ENCODE measurements around the gene MAG.

The MAG gene

GRCh38 chr19:35265126-35265899 lies 26.6 kb upstream of the MAG start:
- FAIRE-seq (no peak), DNase-seq (ENCODE audit: insufficient read length, low spot score) (no peak)

DNA sequence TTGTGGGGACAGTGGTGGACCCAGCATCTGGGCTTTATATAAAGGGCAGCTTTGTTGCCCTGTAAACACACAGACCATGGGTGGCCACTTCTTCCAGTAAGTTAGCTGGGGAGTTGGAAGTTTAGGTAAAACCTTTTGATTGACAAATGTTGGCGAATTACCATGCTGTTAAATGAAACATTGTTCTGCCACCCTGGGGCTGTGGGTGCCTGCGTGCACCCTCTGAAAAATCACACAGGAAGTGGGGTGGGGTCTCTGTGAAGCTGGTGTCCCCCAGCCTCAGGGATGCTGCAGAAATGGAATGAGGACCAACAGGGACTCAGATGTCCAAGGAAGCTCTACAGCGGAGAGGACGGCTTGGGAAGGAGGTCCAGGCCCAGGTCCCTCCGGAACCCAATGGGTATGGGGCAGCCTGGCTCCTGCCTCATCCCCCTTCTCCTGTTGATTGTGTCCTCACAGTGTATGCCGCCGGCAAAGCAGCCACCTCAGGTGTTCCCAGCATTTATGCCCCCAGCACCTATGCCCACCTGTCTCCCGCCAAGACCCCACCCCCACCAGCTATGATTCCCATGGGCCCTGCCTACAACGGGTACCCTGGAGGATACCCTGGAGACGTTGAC lies 26.0 kb upstream of the MAG start:
- FAIRE-seq (no peak), DNase-seq (ENCODE audit: insufficient read length, low spot score) (no peak)

DNA sequence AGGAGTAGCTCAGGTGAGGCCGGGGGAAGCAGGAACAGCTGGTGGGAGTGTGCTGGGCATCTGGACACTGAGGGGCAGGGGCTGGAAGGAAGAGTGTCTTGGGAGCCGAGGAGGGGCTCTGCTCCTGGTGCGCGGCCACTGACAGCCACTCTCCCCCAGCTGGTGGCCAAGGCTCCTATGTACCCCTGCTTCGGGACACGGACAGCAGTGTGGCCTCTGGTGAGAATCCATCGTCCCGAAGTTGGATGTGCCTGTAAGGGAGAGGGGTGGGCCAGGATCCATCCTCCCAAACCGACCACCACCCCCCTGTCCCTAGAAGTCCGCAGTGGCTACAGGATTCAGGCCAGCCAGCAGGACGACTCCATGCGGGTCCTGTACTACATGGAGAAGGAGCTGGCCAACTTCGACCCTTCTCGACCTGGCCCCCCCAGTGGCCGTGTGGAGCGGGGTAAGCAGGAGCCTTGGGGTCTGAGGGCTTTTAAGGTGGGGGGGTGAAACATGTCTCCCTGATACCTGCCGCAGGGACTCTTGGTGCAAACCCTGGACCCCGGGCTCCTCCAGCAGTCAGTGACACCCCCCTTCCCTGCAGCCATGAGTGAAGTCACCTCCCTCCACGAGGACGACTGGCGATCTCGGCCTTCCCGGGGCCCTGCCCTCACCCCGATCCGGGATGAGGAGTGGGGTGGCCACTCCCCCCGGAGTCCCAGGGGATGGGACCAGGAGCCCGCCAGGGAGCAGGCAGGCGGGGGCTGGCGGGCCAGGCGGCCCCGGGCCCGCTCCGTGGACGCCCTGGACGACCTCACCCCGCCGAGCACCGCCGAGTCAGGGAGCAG lies 25.2 kb upstream of the MAG start:
- FAIRE-seq (no peak), DNase-seq (ENCODE audit: insufficient read length, low spot score) (no peak)

- DNase-seq (ENCODE audit: insufficient read length, low spot score) (no peak), FAIRE-seq (peak; percentile 31)
These were observed 24.6 kb upstream of the MAG start for GRCh38 chr19:35267353-35267817.

DNA sequence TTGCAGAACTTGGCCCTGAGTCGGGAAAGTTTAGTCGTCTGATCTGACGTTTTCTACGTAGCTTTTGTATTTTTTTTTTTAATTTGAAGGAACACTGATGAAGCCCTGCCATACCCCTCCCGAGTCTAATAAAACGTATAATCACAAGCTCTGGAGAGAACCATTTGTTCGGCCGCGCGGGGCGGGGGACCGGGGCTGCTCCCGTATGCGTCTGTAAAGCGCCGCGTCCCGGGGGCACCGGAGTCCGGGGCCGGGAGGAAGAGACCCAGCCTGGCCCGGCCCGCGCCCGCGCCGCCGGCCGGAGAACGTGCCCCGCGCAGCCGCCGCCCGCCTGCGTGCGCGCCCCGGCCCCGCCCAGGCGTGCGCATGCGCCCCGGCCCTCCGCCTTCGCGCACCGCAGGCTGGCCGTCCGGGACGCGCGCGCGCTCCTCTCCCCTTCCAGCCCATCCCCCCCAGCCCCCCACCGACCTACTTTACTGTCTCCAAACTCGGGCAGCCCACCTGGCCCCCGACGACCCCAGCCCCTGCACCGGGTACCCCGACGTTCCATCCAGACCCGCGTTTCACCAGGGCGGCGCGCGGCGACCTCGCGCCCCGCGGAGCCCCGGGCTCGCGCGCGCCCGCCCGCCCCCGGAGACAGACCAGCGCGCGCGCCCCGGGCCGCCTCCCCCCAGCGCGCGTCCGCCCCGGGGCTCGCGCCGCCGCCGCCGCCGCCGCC lies 24.0 kb upstream of the MAG start:
- DNase-seq (ENCODE audit: insufficient read length, low spot score) (peak; percentile 93), FAIRE-seq (peak; percentile 56)

DNA sequence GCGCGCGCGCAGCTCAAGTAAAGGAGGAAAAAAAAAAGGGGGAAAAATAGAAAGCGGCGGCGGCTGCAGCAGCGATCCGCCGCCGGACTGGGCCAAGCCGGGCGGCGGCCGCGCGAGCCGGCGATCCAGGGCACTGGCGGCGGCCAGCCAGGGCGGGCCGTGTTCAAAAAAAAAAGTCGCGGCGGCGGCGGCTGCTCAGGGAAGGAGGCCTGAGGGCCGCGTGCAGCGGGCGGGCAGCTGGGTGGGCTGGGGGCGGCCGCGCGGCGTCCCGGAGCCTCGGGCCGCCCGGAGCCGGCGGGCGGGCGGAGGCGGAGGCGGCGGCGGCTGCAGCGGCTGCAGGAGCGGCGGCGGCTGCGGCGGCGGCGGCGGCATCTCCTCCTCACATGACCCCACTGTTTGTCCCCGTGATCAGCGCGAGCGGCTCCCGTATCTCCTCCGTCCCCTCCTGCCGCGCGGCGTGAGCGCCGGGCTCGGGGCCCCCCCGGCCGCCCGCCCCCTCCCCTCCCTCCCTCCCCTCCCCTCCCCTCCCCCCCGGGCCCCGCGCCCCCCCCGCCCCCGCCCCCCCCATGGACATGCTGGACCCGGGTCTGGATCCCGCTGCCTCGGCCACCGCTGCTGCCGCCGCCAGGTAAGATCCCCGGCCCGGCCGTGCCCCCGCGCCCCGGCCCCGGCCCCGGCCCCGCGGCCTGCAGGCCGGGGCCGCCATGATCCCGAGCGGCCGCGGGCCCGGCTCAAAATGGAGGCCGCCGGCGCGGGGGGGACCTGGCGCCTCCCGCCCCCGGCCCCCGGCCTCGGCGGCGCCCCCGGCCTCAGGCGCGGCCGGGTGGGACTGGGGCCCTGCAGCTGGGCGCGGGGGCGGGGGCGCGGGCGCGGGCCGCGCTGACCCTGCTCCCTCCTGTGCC lies 23.2 kb upstream of the MAG start, which contains the start of gene USF2:
Gene USF2 (plus strand): TSS at position 427 of the 902 bp plus-strand sequence. CDS start 140 bp downstream, at position 567.
- DNase-seq (ENCODE audit: insufficient read length, low spot score), result peak; percentile 88
- FAIRE-seq, result no peak

GRCh38 chr19:35269438-35270117 lies 22.4 kb upstream of the MAG start:
- DNase-seq (ENCODE audit: insufficient read length, low spot score) (peak; percentile 88), FAIRE-seq (peak; percentile 81)

DNA sequence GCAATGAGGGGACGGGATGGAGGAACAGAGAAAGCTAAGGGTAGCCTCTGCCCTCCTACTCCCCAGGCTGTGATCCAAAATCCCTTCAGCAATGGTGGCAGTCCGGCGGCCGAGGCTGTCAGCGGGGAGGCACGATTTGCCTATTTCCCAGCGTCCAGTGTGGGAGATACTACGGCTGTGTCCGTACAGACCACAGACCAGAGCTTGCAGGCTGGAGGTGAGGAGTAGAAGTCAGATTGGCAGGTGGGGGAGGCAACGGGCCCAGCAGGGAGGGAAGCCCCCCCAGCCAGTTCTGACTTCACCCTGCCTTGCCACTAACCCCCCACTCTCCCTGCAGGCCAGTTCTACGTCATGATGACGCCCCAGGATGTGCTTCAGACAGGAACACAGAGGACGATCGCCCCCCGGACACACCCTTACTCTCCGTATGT lies 21.6 kb upstream of the MAG start:
- FAIRE-seq, result no peak
- no peak for DNase-seq (ENCODE audit: insufficient read length, low spot score)

DNA sequence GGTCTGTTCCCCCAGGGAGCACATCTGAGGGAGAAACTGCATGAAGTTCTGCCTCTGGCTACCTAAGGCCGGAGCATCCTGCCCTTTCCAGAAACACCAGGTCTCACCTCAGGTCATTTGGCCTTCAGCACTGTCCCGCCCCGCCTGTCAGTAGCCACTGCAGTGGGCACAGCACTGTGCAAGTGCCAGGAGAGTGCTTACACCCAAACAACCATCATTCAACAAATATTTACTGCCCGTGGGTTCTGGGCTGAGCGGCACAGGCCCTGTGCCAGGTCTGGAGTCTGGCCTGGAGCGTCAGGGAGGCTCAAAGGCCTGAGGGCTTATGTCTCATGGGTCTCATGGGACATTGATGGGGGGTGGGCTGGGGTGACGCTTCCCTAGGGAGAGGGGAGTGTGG lies 20.4 kb upstream of the MAG start:
- DNase-seq (ENCODE audit: insufficient read length, low spot score) (no peak), FAIRE-seq (no peak)

- no peak for FAIRE-seq
- DNase-seq (ENCODE audit: insufficient read length, low spot score), result no peak
These were observed 19.7 kb upstream of the MAG start for GRCh38 chr19:35272122-35272719.

DNA sequence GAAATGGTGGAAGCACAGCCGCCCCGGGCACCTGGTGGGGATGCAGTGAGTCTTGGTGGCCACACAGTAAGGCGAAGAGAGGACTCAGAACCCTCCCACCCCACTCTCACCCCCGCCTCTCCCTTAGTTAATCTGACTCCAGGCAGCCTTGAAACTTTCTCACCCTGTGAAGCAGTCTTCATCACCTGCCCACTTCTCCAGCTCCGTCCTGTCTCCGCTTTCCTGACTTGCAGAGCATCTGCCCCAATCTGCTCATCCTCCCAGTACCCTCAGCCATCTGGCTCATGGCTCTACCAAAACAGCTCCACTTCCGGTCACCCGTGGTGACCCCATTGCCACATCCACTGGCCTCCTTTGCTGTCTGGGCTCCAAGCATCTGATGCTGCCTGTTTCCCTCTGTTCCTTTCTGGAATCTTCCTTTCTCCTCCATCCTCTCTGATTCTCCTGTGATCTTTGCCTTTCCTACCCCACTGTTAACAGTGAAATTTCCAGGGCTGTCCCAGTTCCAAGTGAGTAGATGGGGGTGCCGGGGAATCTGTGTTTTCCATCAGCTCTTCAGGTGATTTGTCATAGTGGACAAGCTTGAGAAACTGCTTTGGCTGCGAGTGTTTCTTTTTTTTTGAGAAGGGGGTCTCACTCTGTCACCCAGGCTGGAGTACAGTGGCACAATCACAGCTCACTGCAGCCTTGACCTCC lies 18.9 kb upstream of the MAG start:
- no peak for FAIRE-seq
- DNase-seq (ENCODE audit: insufficient read length, low spot score), result no peak

DNA sequence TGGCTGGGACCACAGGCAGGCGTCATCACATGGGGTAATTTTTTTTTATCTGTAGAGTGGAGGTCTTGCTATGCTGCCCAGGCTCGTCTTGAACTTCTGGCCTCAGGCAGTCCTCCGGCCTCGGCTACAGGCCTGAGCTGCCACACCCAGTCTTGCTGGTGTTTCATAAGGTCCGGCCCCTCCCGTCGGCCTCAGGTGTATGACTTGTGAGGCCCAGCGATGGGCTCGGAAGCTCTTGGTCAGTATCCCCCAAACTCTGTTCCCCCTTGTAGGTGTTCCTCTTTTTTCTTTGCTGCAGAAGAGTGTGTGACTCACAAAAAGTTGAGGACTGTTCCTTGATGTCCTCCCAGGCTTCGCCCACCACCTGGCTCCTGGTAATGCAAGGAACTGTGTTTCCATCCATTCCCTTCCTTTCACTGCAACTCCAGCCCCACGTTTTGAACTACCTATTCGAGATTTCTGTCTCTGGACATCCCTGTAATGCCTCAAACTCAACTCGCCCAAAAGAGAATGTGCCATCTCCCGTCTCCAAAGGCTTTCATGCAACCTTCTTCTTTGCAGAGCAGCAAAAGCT lies 18.2 kb upstream of the MAG start:
- DNase-seq (ENCODE audit: insufficient read length, low spot score) (no peak), FAIRE-seq (peak; percentile 40)

GRCh38 chr19:35274323-35274722 lies 17.6 kb upstream of the MAG start:
- FAIRE-seq, result no peak
- DNase-seq (ENCODE audit: insufficient read length, low spot score), result no peak

DNA sequence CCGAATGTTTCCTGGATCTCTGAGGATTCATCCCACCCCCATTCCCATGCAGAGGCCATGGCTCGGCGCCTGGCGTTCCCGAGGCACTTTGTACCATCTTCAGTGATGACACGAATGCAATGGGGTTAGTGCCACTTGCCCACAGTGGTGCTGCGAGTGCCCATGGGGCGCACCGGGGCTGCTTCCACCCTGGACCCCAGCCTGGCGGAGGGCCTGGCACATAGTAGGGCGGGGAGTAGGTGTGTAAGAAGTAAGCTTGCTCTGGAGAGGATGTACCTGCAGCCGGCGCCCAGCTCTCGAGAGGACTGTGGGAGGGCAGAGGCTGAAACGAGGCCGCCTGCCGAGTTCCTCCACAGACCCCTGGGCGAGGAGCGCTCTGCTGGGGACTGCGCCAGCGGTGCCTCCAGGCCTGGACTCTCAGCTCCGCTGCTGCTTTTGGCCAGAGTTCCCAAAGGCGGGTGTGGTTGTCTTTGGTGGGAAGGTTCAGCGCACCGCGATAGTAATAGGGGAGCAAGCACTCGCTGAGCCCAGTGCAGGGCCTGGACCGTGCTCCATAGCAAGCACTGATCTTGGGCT lies 15.2 kb upstream of the MAG start:
- DNase-seq (ENCODE audit: insufficient read length, low spot score) (no peak), FAIRE-seq (no peak)

- FAIRE-seq, result no peak
- DNase-seq (ENCODE audit: insufficient read length, low spot score), result no peak
These were observed 13.2 kb upstream of the MAG start for GRCh38 chr19:35278578-35279284.

- FAIRE-seq (no peak), DNase-seq (ENCODE audit: insufficient read length, low spot score) (no peak)
These were observed 12.6 kb upstream of the MAG start for GRCh38 chr19:35279374-35279773.
